Measurements from ENCODE around the gene PDE4D.
"Not testable (repeated sequence)": the region's sequence is repeated elsewhere in the genome, so short reads cannot be mapped to it uniquely, and the experiment has no call there.

PDE4D gene

DNA sequence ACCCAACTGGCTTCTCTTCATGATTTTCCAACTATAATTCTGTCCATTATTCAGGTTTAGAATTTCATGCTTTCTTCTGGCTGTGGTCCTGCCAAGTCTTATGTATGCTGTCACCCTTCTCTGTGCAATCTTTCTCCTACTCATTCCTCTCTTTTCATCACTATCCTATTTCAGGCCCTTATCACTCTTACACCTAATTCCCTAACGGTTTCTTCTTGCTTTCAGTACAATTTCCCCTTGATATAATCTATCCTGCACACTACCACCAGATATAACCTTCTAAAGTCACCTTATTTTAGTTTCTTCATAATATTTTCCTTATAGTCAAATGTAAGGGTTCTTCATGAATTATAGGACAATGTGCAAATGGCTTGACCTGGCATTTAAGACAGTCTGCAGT is 874.4 kb downstream of the PDE4D start:
- DNase-seq = no peak

DNA sequence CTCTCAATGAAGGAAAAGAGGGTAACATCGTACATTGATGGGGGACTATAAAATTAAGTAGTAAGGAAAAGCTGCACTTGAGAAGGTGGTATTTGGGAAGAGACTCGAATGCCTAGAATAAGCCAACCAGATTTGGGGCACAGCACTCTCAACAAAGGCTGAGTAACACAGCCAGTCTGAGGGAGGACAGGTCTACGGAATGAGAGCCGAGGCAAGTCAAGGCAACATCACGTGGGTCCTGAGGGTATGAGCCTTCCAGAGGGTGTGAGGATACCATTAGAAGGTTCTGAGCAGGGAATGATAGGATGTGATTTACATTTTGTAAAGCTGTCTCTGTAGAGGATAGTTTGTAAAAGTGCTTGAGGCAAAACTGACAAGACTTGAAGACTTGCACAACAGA is 876.6 kb downstream of the PDE4D start:
- DNase-seq = no peak

DNA sequence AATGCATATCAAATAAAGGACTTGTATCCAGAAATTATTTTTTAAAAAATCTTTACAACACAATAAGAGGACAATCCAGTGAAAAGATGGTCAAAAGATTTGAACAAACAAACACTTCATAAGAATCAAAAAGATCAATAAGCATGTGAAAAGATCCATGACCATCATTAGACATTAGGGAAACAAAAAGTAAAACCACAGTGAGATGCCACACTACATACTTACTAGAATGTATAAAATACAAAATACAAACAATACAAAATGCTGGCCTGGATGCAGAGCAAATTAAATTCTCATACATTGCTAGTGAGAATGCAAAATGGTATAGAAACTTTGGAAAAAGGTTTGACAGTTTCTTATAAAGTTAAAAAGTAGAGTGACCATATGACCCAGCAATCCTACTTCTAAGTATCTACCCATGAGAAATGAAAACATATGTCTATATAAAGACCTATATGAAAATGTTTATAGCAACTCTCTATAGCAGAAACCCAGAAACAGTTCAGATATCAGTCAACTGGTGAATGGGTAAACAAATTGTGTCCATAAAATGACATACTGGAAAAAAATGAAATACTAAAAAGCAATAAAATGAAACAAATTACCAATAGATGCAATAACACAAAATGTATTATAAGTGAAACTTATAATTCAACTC is 884.6 kb downstream of the PDE4D start:
- no peak for DNase-seq

DNA sequence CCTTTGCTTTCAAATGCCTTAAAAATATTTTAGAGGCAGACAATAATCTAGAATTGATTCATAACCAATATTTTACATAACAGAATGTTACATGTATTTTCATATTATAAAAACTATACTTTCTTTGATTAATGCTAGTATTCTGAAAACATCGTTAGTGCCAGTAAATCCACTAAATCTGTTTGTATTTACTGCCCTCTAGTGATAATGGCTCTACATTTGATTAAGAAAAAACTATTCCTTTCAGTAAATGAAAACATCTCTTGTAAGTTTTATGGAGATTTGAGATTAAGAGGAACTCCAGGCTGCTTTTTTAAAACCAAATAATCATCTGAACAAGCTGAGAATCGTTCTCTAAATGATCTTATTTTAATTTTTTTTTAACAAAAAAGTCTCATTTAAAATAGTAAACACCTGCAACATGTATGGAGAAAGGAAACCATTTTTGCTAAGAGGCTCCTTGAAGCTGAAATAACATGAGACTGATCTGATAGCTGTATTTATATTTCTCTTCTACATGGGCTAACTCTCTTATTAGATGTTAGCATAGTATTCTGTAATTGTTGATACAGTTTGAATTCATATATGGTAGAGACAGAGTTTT is 886.0 kb downstream of the PDE4D start:
- DNase-seq = peak; percentile 37

DNA sequence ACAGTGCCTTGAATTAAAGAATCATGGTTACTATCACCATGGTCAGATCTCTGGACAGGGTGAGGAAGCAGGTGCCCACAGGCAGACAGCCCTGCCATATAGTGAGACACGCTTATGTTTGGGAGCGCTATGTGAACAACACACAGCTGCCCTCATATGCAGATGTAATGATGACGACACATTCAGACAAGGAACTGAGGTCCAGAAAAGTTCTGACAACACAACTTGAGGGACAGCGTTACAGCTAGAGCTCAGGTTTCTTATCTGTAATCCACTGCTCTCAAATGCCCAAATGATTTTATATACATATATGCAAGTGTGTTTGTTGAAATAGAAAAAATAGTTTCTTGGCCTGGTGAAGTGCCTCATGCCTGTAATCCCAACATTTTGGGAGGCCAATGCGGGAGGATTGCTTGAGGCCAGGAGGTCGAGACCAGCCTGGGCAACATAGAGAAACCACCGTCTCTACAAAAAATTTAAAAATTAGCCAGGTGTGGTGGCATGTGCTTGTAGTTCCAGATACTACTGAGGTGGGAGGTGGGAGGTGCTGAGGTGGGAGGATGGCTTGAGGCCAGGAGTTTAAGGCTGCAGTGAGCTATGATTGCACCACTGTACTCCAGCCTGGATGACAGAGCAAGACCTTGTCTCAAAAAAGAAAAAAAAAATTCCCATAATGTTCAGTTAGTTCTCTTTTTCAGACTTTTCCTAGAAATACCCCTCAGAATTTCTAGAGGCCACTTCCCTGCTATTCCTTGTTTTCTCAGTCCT is 887.4 kb downstream of the PDE4D start:
- no peak for DNase-seq

DNA sequence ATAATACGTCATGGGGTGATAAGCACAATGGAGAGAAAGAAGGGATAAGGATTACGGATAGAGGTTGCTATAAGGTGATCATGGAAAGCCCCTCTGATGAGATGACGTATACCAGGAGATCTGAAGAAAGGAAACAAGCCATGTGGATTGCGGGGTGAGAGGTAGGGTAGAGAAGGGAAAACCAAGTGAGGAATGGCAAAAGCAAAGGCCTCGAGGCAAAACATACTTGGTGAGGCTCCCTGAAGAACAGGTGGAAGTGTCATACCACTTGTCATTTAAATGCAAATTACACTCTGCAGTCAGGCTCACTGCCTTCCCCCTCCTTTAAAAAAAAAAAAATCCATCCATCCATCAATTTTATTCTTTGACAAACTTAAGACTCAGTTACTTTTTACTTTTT is 889.9 kb downstream of the PDE4D start:
- DNase-seq = no peak

DNA sequence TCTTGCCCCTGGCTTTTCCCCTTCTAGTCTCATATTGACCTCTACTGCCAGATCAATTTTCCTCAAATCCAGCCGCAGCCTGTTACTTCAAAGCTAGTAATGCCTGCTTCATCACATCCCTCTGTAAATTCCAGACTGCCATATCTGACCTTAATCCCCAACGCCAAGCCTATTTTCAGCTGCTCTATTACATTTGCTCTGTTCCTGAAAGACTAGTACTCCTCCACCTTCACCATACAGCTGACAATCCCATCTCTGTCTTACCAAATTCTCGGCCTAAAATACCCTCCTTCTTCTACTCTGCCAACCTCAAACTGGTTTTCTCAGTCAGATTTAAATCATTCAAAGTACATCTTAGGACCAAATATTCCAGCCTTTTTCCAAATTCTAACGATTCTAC is 890.4 kb downstream of the PDE4D start:
- no peak for DNase-seq

DNA sequence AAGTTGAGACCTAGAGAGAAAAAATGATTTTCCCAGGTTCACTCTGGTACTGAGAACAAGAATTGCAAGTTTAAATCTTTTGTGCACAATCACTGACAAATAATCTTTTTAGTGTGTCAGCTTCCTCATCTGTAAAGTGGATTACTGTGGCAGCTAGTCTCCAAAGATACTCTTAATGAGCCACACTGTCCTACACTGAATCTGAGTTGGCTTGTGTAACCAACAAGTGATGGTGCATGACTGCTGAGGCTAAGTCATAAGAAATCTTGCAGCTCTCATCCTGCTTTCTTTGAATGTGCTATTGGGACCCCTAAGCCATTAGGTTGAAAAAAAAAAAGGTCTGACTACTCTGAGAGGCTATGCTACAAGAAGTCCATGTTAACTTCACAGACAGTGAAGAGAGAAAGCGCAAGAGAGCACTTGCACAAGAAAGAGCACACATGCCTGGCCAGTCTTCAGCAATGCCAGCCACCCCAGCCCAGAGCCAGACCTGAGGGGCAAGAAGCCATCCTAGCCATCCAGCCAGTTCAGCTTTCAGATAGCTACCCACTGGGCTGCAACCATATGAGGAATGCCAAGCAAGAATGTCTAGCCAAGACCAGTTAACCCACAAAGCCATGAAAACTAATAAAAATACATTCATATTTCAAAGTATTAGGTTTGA is 891.2 kb downstream of the PDE4D start:
- no peak for DNase-seq

DNA sequence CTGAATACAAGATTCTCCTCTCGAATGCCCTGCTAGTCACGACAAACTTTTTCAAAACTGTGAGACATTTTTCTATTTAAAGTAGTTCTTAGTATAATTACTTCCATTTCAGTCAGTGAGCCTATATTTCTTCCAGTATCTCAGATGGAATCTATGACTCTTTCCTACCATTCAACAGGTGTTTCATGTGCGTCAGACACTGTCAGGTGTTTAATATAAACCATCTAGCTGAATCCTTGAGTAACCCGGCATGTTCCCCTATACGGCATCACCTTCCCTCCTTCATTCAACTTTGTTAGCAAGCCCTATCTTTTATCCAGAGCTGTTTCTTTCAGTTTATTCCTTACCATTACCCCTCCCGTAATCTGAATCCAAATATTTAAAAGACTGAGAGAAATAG is 891.8 kb downstream of the PDE4D start:
- DNase-seq = no peak

DNA sequence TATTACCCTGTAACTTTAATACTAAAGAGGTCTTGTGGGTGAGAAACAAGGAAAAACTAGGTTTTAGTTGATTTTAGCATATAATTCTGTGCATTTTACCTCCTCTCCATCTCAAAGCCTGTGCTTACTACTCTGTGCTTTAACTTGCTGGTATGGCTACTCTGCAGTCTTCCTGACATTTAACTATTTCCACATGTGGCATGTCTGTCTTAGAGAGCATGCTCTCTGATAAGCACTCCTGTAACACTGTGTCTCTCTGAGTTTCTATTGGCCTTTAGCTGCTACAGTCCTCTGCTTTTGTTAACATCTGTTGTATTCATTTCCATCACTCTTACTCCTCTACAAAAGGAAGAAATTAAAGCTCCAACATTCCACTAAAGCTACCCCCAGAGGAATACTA is 892.4 kb downstream of the PDE4D start:
- DNase-seq = no peak

DNA sequence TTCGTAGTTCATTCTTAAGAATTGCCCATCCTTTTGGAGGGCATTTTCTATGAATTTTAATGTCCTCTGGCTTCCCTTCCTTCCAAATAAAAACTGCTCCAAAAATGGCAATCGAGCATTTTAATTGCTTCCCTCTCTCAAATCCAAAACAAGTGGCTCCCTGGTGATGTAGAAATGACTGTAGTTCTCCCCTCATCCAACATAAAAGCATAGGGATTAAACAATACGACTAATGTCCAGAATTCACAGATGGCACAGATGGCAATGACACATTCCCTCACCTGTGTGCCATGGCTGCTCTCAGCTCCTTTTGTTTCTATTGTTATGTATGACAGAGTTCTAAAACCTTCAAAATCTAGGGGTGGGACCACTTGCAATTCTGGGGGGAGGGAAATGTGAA is 893.3 kb downstream of the PDE4D start:
- DNase-seq = no peak

DNA sequence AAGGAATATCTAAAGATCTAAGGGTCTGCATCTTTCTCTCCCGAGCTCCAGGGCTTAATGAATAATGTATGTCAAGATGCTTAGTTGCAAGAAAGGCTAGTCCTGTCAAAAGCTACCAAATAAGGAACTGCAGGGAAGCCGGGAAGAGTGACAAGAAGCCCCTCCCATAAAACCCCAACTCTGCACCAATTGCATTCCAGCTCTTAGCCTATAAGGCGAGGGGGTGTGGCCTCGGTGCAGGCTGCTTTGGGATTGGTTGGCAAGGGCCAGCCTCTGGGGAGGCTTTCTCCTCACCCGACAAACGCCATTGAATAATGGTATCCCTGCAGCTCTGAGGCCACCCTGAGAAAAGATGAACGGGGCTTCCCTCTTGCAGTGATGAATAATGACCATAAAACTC is 893.7 kb downstream of the PDE4D start:
- no peak for DNase-seq

DNA sequence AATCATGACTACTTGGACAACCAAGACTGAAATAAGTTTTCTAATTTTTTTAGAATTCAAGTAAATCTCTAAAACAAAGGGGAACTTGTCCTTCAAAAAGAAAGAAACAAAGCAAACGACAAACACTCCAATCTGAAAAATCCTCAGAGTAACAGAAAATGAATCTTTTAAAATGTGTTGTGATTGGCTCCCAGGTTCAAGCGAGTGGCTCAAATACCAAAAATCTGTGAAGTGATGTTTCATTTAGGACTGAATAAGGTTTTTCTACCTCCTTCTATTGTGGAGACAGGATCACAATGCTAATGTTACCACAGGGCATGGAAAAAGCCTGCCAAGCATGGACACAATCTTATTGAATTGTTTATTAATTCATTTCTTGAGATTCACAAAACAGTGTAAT is 895.0 kb downstream of the PDE4D start:
- no peak for DNase-seq

DNA sequence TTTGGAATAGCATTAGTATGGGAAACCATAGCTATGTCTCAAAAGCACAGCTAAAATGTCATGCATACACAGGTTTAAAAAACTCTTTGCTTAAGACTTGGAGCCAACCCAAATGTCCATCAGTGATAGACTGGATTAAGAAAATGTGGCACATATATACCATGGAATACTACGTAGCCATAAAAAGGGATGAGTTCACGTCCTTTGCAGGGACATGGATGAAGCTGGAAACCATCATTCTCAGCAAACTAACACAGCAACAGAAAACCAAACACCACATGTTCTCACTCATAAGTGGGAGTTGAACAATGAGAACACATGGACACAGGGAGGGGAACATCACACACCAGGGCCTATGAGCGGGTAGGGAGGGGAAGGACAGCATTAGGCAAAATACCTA is 897.7 kb downstream of the PDE4D start:
- not testable (repeated sequence) for DNase-seq

DNA sequence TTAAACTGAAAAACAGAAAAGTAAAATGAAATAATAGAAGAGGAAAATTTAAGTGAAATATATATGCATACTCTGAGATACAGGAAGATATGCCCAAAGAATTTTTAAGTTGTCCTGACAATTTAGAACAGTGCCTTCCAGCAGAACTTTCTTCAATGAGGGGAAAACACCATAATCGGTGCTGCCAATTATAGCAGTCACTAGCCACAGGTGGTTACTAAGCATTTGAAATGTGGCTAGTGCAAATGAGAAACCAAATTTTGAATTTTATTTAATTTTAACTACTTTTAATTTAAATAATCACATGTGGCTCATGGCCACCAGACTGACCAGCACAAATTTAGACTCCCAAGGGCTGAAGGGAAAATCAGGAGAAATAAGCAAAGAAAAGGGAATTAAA is 900.1 kb downstream of the PDE4D start:
- DNase-seq = no peak

DNA sequence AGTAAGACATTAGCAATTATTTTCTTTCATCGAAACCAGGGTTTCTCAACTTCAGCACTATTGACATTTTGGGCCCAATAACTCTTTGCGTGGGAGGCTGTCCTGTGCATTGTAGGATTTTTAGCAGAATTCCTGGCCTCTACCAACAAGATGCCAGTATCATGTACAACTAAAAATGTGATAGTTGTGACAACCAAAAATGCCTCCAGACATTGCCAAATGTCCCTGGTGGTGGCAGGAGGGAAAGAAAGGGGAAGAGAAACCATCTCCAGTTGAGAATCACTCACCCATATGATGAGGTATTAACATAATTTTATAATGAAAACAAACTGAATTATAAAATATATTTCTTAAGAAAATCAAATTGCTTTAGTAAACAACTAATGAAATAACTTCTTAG is 904.6 kb downstream of the PDE4D start:
- DNase-seq = no peak

DNA sequence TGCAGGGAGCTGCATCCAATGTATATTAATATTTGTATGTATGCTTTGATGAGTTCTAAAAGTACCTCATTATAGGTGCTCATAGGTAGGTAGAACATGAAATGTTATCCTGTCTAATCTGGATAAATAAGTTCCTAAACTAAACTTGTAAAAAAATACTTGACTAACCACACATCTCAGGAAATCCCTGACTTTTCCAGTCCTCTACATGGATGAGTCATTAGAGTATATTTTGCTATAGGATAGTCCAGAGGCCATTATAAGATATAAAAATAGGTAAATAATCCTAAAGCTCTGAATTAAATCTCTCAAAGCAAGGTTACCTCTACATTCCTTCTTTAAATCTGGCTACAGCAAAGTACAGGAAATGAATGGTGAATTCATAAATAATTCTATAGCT is 906.3 kb downstream of the PDE4D start:
- no peak for DNase-seq

DNA sequence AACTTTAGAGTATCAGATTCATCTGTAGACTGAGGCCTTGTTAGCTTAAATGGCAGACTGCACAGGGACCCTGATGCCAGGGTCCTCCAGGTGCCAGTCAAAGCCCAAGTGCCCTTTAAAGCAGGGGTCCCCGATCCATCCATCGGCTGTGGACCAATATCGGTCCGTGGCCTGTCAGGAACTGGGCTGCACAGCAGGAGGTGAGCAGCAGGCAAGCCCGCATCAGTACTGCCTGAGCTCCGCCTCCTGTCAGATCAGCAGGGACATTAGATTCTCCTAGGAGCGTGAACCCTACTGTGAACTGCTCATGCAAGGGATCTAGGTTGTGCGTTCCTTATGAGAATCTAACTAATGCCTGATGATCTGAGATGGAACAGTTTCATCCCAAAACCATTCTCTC is 907.2 kb downstream of the PDE4D start:
- DNase-seq = no peak

DNA sequence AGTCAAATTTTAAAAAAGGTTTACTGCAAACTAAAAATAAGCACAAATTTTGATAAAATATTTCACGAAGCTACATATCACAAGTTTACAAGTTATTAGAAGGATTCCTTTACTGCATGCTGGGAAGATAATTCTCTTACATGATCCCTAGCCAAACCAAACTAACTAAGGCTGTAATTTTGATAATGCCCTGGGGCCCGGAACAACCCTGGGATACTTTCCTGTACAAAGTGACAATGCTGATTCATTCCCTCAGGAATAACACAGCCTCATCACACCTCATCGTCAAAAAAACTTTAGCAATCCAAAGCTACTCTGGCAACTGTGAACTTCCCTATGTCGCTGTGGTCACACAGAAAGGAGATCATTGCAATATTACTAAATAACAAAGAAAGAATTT is 907.8 kb downstream of the PDE4D start:
- DNase-seq = no peak

DNA sequence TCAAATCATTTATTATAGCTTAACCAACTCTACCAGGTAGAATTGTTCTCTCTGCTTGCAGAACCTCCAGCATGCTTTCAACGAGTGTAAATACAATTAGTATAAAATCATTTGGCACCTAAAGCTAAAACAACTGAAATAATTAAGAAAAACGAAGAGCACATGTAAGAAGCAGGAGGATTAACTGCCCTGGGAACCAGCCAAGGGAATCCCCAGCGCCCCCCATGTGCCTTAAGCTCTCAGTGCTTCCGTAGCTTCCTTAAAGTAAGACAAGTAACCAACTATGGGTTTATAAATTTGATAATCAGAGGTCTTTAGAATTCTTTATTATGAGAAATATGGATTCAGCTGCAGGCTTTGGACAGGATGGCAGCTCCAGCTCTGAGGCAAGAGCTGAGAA is 908.2 kb downstream of the PDE4D start:
- no peak for DNase-seq

DNA sequence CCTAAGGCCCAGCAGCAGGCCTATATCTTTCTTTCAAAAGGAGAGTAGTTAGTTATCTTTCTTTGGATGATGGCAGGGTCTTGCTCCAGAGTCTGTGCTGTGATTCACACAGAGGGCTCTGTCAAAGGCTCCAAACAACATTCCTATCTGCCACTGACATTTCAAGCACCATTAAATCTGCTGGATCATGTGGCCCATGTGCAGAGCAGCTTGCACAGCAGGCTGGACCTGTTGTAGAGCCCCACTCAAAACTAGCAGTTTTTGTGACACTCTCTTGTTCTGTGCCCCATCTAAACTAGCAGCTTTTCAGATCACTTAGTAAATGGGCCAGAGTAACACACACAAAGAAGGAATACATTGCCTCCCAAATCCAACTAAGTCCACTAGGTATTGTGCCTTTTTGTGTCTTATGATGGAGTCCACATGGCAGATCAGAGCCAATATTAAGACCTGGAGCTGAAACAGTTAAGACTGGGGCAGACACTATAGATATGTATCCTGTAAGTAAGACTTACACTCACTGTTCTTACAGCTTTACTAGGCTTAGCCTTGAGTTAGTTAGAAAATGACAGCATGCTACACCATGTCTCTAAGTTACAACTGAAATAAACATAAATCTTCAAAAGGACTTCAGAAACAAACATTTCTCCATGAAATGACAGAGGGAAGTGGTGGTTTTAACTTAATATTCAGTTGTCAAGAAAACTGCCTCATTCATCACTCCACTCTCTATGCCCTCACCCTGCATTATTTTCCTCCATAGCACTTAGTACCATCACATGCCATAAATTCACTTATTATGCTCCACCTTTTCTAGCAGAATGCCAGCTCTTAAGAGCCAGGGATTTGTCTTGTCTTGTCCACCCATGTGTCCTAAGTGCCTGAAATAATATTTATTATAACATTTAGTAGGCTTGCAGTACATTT is 909.7 kb downstream of the PDE4D start:
- DNase-seq = no peak

DNA sequence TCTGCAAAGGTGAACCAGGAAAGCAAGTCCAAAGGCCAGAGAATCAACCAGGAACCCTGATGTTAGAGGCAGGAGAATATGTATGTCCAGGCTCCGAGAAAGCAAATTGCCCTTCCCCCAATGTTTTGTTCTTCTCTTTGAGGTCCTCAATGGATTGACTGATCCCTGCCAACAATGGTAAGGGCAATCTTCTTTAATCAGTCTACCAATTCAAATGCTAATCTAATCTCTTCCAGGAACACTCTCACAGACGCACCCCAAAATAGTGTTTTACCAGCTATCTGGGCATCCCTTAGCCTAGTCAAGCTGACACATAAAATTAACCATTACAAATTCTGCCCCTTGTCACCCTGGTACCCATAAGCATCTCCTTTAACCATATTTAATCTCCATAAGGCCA is 912.6 kb downstream of the PDE4D start:
- DNase-seq = no peak

DNA sequence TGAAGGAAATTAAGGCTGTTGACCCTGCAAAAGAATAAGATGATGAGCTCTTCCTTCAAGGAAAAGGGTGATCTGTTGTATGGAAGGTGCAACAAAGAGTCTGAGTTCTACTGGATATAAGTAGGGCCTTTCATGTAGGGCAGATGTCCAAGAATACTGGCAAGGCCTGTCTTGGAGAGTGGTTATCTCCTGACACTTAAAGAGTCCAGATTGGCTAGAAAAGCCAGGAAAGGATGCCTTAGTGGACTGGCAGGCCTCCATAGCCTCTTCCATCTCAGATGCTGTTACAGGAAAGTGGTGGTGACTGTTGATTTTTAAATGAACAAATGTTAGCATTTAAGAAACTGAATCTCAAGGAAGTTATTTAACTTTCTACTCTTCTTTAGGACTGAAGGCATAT is 914.4 kb downstream of the PDE4D start:
- DNase-seq = no peak

Measured in CD4-positive, alpha-beta T cell treated with Interleukin-4 for 4 hours (primary cell).